Neural cell (in vitro differentiated cells): ENCODE data around the gene SRGAP2B. TPM values are rescaled to one million over a fixed set of nuclear protein-coding genes. Genes with fewer than 3 reads are reported as not detected.
"Not testable (repeated sequence)": the region's sequence is repeated elsewhere in the genome, so short reads cannot be mapped to it uniquely, and the experiment has no call there.

Experiments used
- H2AFZ ChIP-seq: fragments of 200-600, 300-800 bp; sonication (generic), shearing (Covaris generic); 2 replicates; pipeline ENCODE4 v1.6.0; 2014; ENCODE audit warnings: low read depth, mild to moderate bottlenecking, antibody characterized with exemption, low read length, moderate library complexity
- H3F3A ChIP-seq: fragments of 200-600 bp; shearing (Covaris generic); 2 replicates; pipeline ENCODE4 v1.6.1; 2016; ENCODE audit warnings: mild to moderate bottlenecking, moderate library complexity, mixed read lengths, antibody characterized with exemption, low read length; ENCODE audit not compliant: insufficient read depth, poor library complexity, severe bottlenecking
- H3K27ac ChIP-seq: fragments of 200-600, 300-800 bp; sonication (generic), shearing (Covaris generic); 2 replicates; pipeline ENCODE4 v1.5.1; 2014; ENCODE audit warnings: mild to moderate bottlenecking, low read length, moderate library complexity
- H3K27me3 ChIP-seq: fragments of 300-800, 200-600 bp; sonication (generic), shearing (Covaris generic); 2 replicates; pipeline ENCODE4 v1.6.0; 2014; ENCODE audit warnings: mild to moderate bottlenecking, low read depth, low read length, moderate library complexity; ENCODE audit not compliant: insufficient read depth
- H3K36me3 ChIP-seq: fragments of 300-800, 200-600 bp; sonication (generic), shearing (Covaris generic); 2 replicates; pipeline ENCODE4 v1.5.1; 2014; ENCODE audit warnings: mild to moderate bottlenecking, antibody characterized with exemption, low read length, moderate library complexity; ENCODE audit not compliant: insufficient read depth
- H3K4me2 ChIP-seq: fragments of 300-800, 200-600 bp; sonication (generic), shearing (Covaris generic); 2 replicates; pipeline ENCODE4 v1.6.0; 2014; ENCODE audit warnings: mild to moderate bottlenecking, low read length
- H3K4me3 ChIP-seq: fragments of 300-800, 200-600 bp; sonication (generic), shearing (Covaris generic); 2 replicates; pipeline ENCODE4 v1.5.1; 2014; ENCODE audit warnings: mild to moderate bottlenecking, low read length, moderate library complexity
- H3K79me2 ChIP-seq: fragments of 200-600 bp; shearing (Covaris generic); replicated peaks from 2 replicates; pipeline ENCODE4 v1.6.0; 2014; ENCODE audit warnings: mild to moderate bottlenecking, low read length, moderate library complexity; ENCODE audit not compliant: insufficient read depth
- H3K9ac ChIP-seq: fragments of 300-800, 200-600 bp; sonication (generic), shearing (Covaris generic); 2 replicates; pipeline ENCODE4 v1.6.1; 2016; ENCODE audit warnings: mild to moderate bottlenecking, low read length, mixed read lengths
- H3K9me2 ChIP-seq: fragments of 200-600 bp; shearing (Covaris generic); 2 replicates; pipeline ENCODE4 v1.6.1; 2016; ENCODE audit warnings: mild to moderate bottlenecking, low read length, mixed read lengths; ENCODE audit not compliant: insufficient read depth
- H3K9me3 ChIP-seq: fragments of 200-600, 300-800 bp; sonication (generic), shearing (Covaris generic); 2 replicates; pipeline ENCODE4 v1.6.1; 2016; ENCODE audit warnings: mild to moderate bottlenecking, mixed run types, low read length, moderate library complexity, mixed read lengths
- H4K20me1 ChIP-seq: fragments of 200-600 bp; shearing (Covaris generic); 2 replicates; pipeline ENCODE4 v1.6.1; 2016; ENCODE audit warnings: mild to moderate bottlenecking, mixed run types; ENCODE audit not compliant: insufficient read depth
- polyA plus RNA-seq: library from polyadenylated mRNA; depleted of rRNA; stranded (reverse); fragments of >200 nt; gene quantifications from 2 replicates; pipeline ENCODE4 v1.2.3, GENCODE V29; 2014
- small RNA-seq, 3 experiments: library from RNA; depleted of rRNA; stranded (forward); fragments of <200 nt; gene quantifications; one replicate each; pipeline ENCODE3, GENCODE V24; 2012

The SRGAP2B gene
- polyA plus RNA-seq, 1 donor from 2014 or later: 11.8 TPM

DNA sequence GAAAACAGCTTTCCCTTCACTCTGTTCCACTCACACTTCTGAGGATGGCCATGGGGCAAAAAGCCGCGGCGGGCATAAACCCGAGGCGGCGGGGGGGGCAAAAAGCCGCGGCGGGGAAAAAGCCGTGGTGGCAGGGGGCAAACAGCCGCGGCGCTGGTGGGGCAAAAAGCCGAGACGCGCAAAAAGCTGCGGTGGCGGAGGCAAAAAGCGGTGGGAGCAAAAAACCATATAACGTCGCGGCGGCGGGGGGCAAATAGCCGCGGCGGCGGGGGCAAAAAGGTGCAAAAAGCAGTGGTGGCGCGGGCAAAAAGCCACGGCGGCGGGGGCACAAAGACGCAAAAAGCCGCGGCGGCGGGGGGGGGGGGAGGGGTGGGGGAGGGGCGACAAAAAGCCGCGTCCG is 212.8 kb downstream of the SRGAP2B start:
- not testable (repeated sequence) for H3K9me3 ChIP-seq, H3K4me3 ChIP-seq

GRCh38 chr1:144858607-144859006 is 236.5 kb downstream of the SRGAP2B start:
- not testable (repeated sequence) for H3K27ac ChIP-seq, H3K4me2 ChIP-seq, H3K9me3 ChIP-seq, H3K9me2 ChIP-seq, H3K36me3 ChIP-seq, H3K9ac ChIP-seq, H3K27me3 ChIP-seq, H3K79me2 ChIP-seq, H3F3A ChIP-seq, H2AFZ ChIP-seq, H3K4me3 ChIP-seq, H4K20me1 ChIP-seq

More for the DNA sequence above, 212.8 kb downstream of the SRGAP2B start:
- not testable (repeated sequence) for H3K27ac ChIP-seq, H3K9ac ChIP-seq, H2AFZ ChIP-seq, H3K36me3 ChIP-seq, H3F3A ChIP-seq, H3K27me3 ChIP-seq, H3K4me2 ChIP-seq, H3K9me2 ChIP-seq, H3K79me2 ChIP-seq, H4K20me1 ChIP-seq

Small RNAs within 50 kb of the gene (small RNA-seq; reads per million reads assigned to genes)
- gene AC242498.1: 0 reads per million in 3 experiments

Other genes starting within 250 kb of the SRGAP2B start
- gene FAM72D, start 646 bp upstream of the SRGAP2B start, polyA plus RNA-seq: 0.58 TPM in 1 of 2 replicates, not detected in the other
- not detected in 2 replicates for gene PPIAL4D, start 146.8 kb upstream of the SRGAP2B start, polyA plus RNA-seq